Measurements from ENCODE around the gene CHST11.
"Not testable (repeated sequence)": the region's sequence is repeated elsewhere in the genome, so short reads cannot be mapped to it uniquely, and the experiment has no call there.

Gene CHST11

DNA sequence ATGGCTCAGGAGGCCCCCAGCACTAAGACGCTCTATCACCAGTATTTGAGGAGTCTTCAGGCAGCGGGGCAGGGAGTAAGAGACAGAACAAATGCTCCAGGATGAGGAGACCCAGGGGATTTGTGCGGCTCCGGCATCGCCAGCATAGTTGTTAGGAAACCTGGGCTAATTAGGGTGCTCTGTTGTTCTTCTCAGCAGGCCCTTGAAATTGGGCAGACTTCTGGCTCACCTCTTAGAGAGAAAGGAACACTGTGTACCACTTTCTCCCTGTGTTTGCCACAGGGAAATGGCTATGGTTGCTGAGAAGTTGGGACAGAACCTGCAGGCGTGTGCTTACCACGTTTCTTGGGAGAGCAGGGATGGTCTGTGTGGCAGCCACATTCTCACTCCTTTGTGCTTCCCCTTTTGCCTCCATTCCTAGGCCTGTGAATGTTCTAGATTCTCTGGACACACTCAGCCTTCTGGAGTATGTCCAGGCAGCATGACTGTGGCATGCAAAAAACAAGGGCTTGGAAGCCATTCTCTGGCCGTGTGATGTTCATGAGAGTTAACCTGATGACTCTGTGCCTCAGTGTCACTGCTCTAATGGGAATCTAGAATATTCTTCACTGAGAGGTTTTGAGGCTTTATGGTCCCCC is 109.0 kb downstream of the CHST11 start:
- peak; percentile 57 for DNase-seq (ENCODE audit: low read depth)

DNA sequence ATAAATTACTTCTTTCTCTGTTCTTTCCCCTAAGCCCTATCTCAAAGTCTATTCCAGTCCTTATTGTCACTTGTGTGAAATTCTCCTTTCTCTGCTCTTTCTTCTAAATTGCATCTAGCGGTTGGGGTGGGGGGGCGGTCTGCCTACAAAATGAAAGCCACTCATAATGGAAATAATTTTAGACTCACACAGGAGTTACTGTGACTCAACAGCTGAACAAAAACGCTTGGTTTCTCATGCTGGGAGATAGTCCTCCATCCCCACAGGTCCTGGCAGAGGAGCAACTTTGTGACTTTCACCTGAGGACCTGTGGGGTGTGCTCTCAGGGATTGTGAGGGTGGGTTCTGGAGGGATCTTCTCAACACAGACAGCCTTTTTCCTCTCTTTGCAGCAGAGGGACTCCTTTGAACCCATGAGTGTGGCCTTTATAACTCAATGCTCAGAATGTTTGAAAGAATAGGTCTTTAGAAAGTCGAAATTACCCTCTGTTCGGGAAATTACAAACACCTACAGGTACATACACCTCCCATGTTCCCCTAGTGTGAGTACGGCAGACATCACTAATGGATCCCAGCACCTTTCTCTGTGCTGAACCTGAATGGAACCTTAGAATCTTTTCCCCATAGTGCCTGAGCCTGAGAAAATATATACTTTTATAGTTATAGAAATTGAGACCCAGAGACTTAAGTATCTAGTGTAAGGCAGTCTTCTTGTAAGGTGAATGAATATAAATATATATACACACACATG is 109.7 kb downstream of the CHST11 start:
- no peak for DNase-seq (ENCODE audit: low read depth)

DNA sequence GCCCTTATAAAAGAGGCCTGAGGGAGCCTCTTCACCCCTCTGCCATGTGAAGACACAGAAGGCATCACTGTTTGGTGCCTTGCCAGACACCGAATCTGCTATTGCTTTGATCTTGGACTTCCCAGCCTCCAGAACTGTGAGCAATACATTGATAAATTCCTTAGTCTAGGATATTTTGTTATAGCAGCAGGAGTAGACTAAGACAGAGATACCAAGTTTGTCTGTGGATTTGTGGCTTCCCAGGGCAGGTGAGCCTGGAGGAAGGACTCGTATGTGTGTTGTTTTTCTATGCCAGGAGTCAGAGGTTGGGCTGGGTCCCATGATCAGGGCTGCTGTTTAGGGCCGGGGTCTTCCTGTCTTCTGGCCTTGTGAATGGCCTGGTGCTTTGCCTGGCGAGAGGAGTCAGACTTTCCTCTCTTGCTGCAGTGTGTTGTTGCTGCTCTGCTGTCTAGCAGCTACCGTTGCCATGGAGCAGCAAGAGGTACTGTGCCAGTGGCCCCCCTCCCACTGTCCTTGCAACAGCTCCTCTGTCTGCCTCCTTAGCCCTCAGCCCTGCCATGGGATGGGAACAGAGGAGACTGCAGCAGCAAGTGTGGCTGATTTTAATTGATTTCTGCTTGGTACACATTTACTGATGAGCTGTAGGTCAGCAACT is 111.2 kb downstream of the CHST11 start:
- no peak for DNase-seq (ENCODE audit: low read depth)

DNA sequence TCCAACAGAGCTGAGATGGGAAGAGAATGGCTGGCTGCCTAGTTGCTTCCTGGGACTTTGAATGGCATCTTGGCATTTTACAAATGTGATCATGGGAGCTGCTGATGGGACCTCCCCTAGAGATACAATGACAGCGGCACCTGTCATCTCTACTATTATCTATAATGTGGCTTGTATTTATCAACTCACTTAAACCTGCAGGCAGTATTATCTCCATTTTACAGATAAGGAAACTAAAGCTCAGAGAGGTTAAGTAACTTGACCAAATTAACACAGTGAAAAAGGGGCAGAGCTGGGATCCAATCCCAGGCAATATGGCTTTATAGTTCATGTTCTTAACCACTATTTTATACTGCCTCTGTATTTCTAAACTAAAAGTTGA is 111.7 kb downstream of the CHST11 start:
- no peak for DNase-seq (ENCODE audit: low read depth)

DNA sequence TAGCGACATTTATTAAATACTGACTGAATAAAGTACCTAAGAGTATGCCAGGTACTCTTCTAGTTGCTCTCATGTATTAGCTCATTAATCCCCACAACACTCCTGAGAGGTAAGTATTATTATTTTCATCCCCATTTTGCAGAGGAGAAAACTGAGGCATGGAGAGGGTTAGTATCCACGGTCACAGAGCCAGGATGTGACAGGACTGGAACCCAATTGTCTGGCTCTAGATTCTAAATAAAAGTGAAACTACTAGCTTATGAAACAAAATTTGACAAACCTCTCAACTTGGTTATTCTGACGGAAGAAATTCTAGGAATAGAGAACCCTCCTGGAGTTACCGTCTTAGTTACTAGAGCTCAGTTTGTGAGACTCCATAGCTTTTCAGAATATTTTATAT is 112.2 kb downstream of the CHST11 start:
- DNase-seq (ENCODE audit: low read depth): no peak

DNA sequence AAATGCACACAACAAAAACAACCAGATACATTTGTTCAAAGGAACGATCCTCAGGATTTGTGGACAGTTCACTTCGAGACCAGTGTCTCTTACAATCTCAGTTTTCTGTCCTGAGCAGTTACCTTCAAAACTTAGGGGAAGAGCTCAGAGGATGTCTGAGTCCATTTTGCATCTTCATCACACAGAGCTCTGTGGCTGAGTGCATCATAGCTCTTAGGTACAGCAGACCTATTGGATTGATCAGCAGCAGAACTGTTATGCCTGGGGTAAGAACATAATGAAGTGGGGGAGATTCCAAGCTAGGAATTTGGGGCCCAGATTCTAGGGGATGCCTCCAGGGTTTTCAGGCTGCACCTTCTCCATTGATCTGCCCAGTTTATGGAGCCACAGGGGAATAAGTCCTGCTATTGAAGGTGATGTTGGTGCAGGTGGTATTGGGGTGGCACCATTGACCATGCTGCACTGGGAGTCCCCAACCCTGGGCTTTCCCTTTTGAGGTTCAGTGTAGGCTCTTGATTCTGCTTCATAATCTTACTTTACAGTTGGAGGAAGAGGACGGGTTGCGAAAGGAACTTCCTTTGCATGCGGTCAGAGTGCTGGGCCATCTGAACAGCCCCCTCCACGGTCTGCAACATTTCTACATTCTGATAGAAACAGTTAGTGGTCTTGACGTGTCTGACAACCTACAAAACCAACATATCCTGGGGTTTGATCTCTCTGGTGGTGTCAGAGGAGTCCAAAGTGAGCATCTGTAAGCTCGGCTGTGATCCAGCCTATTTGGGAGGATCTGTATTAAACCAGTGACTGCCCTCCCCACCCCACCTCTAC is 112.8 kb downstream of the CHST11 start:
- DNase-seq (ENCODE audit: low read depth): no peak

DNA sequence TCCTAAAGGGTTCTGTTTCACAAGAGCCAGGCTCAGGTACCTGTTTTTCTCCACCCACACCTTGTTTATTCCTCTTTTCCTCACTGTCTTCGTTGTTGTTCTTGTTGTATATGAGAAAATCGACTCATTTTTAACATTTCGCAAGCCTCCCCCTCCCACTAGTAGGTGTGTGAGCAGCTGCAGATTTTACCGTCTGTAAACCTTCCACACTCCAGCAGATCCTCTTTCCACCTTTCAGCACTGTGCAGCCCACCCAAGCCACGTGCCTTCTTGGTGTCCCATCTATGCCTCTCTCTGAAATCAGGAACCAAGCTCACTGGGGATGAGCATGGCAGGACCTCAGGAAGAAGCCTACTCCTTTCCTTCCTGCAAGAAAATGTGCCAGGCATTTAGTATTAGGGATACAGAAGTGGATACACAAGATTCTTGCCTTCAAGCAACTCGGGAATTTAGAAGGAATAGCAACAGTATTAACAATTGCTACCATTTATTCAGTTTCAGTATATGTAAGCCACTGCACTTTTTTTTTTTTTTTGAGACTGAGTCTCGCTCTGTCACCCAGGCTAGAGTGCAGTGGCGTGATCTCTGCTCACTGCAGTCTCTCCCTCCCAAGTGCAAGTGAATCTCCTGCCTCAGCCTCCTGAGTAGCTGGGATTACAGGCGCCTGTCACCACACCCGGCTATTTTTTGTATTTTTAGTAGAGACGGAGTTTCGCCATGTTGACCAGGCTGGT is 113.6 kb downstream of the CHST11 start:
- no peak for DNase-seq (ENCODE audit: low read depth)

DNA sequence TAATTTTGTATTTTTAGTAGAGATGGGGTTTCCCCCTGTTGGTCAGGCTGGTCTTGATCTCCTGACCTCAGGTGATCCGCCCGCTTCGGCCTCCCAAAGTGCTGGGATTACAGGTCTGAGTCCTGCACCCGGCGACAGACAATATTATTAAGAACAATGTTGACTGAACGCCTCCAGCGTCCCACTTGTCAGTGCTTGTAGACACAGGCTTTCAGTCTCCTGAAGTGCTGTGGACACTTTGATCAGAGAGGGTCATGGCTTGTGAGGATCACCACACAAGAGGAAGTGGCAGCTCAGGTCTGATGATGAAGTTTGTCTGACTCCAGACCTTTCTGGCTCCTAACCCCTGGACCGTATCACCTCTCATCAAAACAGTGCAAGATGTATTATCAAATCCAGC is 114.6 kb downstream of the CHST11 start:
- DNase-seq (ENCODE audit: low read depth): no peak

DNA sequence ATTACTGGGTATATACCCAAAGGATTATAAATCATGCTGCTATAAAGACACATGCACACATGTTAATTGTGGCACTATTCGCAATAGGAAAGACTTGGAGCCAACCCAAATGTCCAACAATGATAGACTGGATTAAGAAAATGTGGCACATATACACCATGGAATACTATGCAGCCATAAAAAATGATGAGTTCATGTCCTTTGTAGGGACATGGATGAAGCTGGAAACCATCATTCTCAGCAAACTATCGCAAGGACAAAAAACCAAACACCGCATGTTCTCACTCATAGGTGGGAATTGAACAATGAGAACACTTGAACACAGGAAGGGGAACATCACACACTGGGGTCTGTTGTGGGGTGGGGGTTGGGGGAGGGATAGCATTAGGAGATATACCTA is 117.6 kb downstream of the CHST11 start:
- not testable (repeated sequence) for DNase-seq (ENCODE audit: low read depth)

DNA sequence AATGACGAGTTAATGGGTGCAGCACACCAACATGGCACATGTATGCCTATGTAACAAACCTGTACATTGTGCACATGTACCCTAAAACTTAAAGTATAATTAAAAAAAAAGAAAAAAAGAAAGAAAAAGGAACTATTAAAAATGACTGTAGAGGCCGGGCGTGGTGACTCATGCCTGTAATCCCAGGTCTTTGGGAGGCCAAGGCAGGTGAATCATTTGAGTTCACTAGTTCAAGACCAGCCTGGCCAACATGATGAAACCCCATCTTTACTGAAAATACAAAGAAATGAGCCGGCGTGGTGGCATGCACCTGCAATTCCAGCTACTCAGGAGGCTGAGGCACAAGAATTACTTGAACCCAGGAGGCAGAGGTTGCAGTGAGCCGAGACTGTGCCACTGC is 118.0 kb downstream of the CHST11 start:
- peak; percentile 51 for DNase-seq (ENCODE audit: low read depth)

DNA sequence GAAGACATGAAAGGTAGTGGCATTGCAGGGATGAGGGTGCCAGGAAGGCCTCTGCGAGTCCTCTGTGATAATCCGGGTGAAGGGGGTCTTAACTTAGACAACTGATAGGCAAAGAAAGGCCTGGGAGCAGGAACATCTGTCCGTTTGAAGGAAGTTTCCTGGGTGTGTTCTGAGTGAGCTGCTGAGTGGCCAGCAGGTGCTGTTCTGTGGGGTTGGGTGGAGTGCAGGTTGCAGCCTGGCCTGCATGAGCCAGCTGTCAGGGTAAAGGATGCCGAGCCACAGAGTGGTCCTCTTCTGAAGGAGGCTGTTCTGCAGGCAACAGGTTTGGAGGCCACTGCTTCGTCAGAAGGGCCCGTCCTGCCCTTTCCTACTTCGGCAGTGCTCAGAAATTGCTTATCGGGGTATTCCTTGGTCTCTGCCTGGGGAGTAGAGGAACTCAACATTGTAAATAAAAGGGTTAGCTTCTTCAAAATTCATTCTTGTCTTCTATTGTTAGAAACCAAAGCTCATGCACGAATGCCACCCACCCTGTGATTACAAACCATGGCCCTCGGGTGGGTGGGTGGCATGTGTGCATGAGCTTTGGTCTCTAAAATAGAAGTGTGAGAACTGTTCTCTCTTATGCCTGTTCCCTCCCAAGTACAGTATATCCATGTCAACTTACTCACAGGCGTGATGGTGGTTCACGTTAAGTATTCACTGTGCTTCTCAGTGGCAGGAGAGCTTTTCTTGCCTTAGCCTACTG is 118.9 kb downstream of the CHST11 start:
- no peak for DNase-seq (ENCODE audit: low read depth)

DNA sequence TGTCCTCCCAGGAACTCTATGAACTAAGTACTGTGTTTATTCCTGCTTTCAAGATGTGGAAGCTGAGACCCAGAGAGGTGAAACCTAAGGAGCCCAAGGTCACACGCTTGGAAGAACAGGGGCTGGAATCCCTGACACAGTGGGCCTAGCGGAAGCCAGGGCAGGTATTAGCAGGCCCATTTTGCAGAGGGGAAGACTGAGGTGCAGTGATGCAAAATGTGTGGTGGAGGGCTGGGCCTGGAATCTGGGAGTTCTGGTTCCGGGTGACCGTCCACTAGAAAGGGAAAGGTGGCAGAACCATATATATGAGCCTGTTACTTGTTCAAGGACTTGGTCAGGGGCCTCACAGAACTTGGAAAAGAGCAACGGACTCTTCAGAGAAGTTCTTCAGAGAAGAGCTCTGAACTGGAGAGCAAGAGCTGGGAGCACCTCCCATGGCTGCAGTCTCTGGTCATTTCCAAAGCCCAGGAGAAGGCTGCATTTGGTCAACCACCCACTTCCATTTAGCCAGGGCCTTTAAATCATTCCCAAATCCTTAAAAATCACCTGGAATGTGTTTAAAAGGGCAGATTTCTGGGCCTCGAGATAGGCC is 119.5 kb downstream of the CHST11 start:
- no peak for DNase-seq (ENCODE audit: low read depth)

DNA sequence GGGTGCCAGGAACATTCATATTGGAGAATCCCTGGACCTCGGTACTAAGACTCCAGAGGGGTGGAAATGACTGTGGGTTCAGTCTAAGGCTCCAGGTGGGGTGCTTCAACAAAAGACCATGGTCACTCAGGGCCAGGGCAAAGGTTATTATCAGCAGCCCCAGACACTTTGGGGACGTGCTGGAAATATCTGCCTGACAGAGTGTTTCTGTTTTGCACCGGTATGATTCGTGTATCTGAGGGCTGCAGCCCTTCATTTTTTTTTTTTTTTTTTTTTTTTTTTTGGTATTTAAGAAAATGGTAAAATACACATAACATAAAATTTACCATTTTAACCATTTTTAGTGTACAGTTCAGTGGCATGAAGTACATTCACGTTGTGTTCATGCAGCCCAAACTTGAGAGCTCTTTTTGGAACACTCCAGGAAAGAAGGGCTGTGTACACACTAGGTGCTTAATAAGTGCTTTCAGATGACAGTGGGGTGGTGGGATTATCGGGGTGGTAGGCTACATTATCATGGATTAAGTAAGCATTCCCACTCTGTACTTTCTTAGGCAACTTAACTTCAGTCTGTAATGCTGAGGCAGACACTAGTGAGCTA is 120.3 kb downstream of the CHST11 start:
- no peak for DNase-seq (ENCODE audit: low read depth)

DNA sequence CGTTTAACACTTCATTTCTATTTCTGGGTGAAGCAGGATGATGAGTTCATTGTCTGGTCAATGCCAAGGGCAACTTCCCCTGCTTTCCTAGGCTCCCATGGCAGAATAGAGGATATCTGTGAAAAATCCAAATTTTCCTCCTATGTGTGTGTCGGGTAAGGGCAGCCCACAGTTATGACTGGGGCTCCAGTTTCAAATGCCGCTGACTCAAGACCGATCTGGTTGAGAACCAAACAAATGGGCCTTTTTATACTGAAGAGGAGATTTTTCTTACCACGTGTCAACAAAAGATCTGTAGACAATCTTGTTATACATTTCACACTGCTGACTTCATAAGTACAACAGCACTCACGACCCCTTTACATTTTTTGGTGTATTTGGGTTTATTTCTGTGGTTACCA is 120.8 kb downstream of the CHST11 start:
- peak; percentile 83 for DNase-seq (ENCODE audit: low read depth)

DNA sequence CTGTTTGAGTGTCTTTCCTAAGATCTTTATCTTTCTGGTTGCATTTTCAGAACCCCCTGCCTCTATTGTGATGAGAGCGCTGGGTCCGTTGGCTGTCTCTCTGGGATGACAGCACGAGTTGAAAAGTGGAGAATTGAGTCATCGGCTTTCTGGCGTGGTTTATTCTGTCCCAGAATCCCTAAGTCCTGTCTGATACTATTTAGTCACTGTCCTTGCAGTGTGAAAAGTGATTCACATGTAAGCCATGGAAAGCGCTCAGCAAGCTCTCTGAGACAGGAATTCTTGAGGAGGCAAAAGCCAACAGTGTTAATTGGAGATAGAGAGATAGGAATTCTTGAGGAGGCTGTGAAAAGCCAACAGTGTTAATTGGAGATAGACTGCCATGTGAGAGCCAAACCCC is 121.7 kb downstream of the CHST11 start:
- peak; percentile 93 for DNase-seq (ENCODE audit: low read depth)

DNA sequence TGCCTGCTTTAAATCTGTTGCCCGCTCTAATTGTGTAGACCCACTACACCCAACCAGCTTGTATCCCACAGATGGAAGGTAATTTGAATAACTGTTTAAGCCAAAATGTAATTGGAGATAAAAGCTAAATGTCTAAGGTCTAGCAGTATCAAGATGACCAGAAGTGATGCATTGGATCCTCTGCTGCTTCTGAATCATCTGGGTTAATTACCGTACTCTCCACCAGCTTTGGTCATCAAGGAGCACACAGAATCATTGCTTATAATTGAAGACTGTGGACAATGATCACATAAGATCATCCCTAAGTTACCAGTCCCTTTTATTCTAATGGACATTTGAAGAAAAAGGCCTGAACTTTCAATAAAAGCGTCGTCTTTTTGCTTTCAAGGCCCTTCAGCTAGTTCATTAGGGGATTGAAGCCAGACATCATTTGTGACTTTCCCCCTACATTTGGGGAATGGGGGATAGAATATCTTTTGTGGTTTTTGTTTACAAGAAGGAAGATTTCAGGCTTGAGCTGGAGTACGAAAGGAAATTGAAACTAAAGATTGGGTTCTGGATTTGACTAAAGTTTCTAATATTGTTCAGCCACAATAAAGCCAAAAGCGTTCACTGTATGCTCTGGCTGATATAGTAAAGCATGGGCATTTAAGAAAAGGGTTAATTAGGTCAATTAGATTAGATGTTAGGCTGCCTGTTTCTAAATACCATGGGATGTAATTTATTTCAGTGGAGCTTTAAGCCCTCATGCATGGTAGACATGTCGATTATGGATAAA is 123.2 kb downstream of the CHST11 start:
- DNase-seq (ENCODE audit: low read depth): no peak

DNA sequence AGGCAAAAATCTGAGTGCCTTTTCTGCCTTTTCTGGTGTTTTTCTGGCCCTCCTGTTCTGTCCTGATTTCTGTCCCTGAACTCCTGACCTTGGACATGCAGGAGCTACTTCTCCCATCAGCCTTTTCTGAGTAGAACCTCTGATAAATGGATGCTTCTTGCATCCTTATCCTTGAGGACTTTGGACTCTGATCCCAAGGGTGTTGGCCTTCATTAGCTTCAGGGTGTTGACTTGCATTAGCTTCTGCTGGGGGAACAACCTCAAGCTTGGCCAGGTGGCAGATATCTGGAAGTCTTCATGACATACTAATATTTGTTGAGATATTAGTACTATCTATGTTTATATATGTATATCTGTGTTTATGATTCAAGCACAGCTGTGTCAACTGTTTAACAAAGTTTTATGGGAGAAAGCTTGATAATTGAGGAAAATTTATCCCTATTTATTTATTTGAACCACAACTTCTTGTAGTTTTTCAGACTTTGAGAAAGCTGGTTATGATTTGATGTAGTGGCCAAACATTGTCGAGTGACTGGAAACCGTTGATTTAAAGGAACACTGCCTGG is 124.3 kb downstream of the CHST11 start:
- DNase-seq (ENCODE audit: low read depth): no peak

DNA sequence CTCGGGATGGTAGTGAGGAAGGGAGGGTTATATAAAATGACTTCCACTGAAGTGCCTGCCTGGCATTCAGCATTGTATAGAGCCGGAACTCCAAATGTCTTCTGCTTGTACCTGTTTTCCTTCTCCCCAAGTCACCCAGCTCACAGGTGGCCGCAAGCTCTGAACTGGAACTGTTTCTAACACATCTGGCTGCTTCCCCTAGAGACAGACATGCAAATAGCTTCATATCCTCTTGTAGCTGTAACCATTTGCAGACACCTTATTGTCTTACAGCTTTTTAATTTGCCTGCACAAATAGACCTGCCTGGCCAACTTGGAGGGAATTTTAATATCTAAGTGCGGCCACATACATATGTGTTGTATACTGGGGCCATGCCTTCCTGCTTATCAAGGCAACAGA is 126.0 kb downstream of the CHST11 start:
- DNase-seq (ENCODE audit: low read depth): no peak

DNA sequence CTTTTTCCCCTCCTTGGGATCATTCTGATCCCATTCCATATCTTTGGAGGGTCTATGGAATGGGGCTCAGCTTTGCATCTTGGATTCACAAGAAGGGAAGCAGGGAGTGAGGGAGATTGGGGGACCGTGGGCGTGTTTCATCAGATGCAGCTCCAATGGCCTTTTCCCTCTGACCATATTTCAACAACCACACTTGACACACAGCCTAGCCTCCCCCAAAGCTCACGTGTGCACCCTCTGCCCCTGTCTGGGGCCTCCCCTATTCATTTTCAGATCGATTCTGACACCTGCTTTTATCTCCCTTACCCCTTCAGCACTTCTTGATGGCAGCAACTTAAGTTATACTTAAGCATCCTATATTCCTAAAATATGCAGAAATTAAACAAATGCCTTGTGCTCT is 126.6 kb downstream of the CHST11 start:
- DNase-seq (ENCODE audit: low read depth): no peak

All from EH (cell line).